Uterus (tissue), 2 donors: ENCODE data around the gene CEACAM6.
"Not testable (repeated sequence)": the region's sequence is repeated elsewhere in the genome, so short reads cannot be mapped to it uniquely, and the experiment has no call there.

Source experiments
- CTCF ChIP-seq, 4 experiments: fragments of 200-600 bp in 2 of 4; fragments of 450-650 bp in 2 of 4; sonication (generic) in 2 of 4; IDR thresholded peaks; one replicate each; pipeline ENCODE4 v1.5.1; 2016 to 2019; ENCODE audit warnings: antibody characterized with exemption in 4 of 4, mild to moderate bottlenecking in 2 of 4, moderate library complexity in 1 of 4
- POLR2A ChIP-seq, 2 donors: fragments of 450-650 bp; IDR thresholded peaks; one replicate each; pipeline ENCODE4 v1.6.1; 2016; ENCODE audit warnings: antibody characterized with exemption in 2 of 2, mild to moderate bottlenecking in 1 of 2, moderate library complexity in 1 of 2

GRCh38 chr19:41709516-41709915 is 45.8 kb upstream of the CEACAM6 start:
- not testable (repeated sequence) for TF ChIP-seq CTCF, POLR2A (IDR thresholded peaks at IDR 0.05)
